Measurements from ENCODE around the gene CACNA1H.

- TF ChIP-seq CTCF (IDR thresholded peaks at IDR 0.05; ENCODE audit: low read depth, low read length) (no peak), EZH2phosphoT487 (IDR thresholded peaks at IDR 0.05; ENCODE audit: low read depth) (no peak)
Measured at GRCh38 chr16:1225051-1225451, 72.1 kb downstream of the CACNA1H start, which contains the start of gene TPSG1.

Data from OCI-LY3 (cell line).